ENCODE results near the gene MS4A4E.
"Not testable (repeated sequence)": the region's sequence is repeated elsewhere in the genome, so short reads cannot be mapped to it uniquely, and the experiment has no call there.

The MS4A4E gene

DNA sequence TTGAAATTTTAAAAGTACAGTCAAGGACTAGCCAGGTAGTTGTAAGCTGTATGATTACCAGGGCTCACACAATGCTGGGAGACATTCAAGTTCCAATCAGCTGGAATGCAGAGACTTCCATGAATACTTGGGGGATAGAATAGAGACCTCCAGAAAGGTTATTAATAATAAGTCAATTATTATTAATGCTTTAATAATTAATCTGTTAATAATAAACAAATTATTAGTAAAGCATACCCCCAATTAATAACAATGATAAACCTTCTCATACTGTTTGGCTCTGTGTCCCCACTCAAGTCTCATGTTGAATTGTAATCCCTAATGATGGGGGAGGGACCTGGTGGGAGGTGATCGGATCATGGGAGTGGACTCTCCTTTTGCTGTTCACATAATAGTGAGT is 45.5 kb downstream of the MS4A4E start:
- H3K36me3 ChIP-seq, result no peaks in the 10 kb centered on the region

DNA sequence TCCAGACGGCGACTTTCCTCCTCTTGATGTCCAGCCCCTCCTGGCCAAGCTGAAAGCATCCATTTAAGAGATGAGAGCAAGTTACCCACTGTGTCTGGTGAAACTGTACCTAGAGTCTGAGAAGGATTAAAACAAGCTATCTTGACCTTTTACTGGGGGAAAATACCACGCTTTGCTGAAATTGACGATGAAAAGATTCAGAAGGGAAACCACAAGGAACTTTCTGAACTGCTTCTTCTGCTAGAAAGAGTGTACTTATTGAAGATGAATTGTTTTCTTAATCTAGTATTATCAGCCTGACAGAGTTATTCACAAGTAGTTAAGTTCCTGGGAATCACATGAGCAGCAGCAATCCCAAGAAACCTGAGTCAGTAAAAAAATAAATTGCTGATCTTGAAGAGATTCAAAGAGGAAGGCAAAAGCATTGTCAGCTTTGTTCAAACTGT is 47.0 kb downstream of the MS4A4E start:
- H3K36me3 ChIP-seq, result no peaks in the 10 kb centered on the region
- H3K4me1 ChIP-seq, result peaks cover 20% of the 10 kb centered on the region; the same call in 1 of the 2 replicates
- H4K20me1 ChIP-seq, result no peaks in the 10 kb centered on the region
- H3K9me3 ChIP-seq, result peaks cover 20% of the 10 kb centered on the region
- no peak overlapping the region for H3K27ac ChIP-seq
- H3K4me3 ChIP-seq, result no peak overlapping the region
- no peak overlapping the region for H3K9ac ChIP-seq
- H3K4me2 ChIP-seq, result no peak overlapping the region; the same call in 1 of the 2 replicates
- no peak for TF ChIP-seq Cebpa-rat (IDR thresholded peaks at IDR 0.05)
- H3K27me3 ChIP-seq, result no peaks in the 10 kb centered on the region

More for the DNA sequence above, 45.5 kb downstream of the MS4A4E start:
- Histone ChIP-seq H3K4me1 (peaks cover 20% of the 10 kb centered on the region; the same call in 1 of the 2 replicates), H4K20me1 (no peaks in the 10 kb centered on the region), H3K27me3 (no peaks in the 10 kb centered on the region), H3K27ac (no peak overlapping the region), H3K9ac (no peak overlapping the region), H3K4me3 (no peak overlapping the region), H3K4me2 (no peak overlapping the region), H3K9me3 (peaks cover 27% of the 10 kb centered on the region)
- no peak for TF ChIP-seq Cebpa-rat (IDR thresholded peaks at IDR 0.05)

DNA sequence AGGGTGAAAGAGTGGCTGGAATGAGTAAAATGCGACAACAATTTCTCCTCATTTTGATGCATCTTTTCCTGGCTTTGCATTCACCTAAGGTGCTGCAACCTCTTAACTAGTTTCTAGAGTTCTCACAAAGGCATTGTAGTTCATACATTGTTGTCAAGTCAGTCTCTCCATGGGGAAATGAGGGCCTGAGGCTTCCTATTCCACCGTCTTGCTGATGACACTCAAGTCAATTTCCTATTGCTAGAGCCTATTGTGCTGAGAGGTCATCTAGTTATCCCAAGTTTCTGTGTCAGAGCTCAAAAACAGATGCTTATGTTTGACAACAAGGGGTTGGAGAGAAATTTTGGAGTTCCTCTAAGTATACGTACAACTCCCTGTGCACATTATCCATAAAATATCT is 48.4 kb downstream of the MS4A4E start:
- H3K36me3 ChIP-seq, result no peaks in the 10 kb centered on the region
- no peak overlapping the region for H3K9ac ChIP-seq
- H3K4me3 ChIP-seq, result no peak overlapping the region
- TF ChIP-seq Cebpa-rat (IDR thresholded peaks at IDR 0.05), result no peak
- H3K9me3 ChIP-seq, result peaks cover 24% of the 10 kb centered on the region
- H3K4me1 ChIP-seq, result peaks cover 20% of the 10 kb centered on the region; the same call in 1 of the 2 replicates
- H4K20me1 ChIP-seq, result no peaks in the 10 kb centered on the region
- H3K27me3 ChIP-seq, result no peaks in the 10 kb centered on the region
- peak overlapping the region; percentile 14; the same call in 1 of the 2 replicates for H3K4me2 ChIP-seq
- H3K27ac ChIP-seq, result peak overlapping the region; percentile 34; the same call in 1 of the 2 replicates

DNA sequence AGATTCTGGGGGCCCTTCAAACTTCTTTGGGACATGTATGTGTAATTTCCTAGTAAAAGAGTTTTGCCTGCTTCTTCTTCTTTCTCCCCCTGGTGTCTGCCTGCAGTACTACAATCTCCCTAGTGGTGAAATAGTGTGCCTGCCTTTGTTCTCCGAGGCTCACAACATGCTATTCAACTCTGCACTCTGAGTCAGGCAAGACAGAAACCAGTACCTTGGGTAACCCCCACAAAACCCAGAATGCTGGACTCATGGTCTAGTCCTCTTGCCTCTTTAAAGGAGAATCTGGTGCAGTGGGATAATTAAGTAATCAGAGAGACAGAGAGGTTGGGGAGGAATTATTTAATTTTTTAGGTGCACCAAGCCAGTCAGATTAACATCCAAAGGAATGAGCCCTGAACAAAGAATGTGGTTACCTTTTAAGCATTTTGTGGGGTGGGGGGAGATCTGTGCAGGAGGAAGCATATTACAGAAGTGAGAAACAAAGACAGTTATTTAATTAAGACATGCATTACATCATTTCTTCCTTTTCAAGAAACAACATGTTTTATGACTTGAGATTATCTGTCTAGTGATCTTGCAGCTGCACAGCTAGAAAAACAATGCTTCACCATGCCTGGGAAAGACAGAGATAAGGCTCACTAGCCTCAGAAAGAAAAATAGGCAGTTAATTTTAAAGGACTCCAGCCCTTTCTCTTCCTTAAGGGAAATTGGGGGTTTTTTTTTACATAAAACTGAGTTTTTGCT is 49.1 kb downstream of the MS4A4E start:
- Histone ChIP-seq H3K27ac (peak overlapping the region; percentile 34; the same call in 1 of the 2 replicates), H3K9ac (no peak overlapping the region), H4K20me1 (no peaks in the 10 kb centered on the region), H3K27me3 (no peaks in the 10 kb centered on the region), H3K4me3 (no peak overlapping the region), H3K36me3 (no peaks in the 10 kb centered on the region), H3K4me2 (peak overlapping the region; percentile 14; the same call in 1 of the 2 replicates), H3K4me1 (peaks cover 23% of the 10 kb centered on the region; the same call in 1 of the 2 replicates), H3K9me3 (peaks cover 24% of the 10 kb centered on the region)
- TF ChIP-seq Cebpa-rat (IDR thresholded peaks at IDR 0.05), result no peak

DNA sequence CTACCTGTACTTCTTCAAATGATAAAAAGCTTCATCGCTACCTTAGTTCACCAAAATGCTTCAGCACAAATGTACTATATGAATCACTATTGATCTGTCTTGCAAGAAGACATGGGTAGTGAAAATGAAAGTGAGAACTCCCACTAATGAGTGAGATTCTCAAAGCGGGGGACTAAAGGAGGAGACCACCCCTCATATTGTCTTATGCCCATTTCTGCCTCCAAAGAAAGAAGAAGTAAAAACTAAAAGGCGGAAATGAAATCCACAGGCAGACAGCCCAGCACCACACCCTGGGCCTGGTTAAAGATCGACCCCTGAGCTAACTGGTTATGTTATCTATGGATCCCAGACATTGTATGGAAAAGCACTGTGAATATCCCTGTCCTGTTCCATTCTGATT is 50.4 kb downstream of the MS4A4E start:
- Histone ChIP-seq H3K4me1 (peaks cover 32% of the 10 kb centered on the region), H3K9me3 (peaks cover 24% of the 10 kb centered on the region)
- H3K36me3 ChIP-seq, H3K4me2 ChIP-seq, H4K20me1 ChIP-seq, H3K4me3 ChIP-seq, H3K9ac ChIP-seq, H3K27me3 ChIP-seq, H3K27ac ChIP-seq: not testable (repeated sequence)

DNA sequence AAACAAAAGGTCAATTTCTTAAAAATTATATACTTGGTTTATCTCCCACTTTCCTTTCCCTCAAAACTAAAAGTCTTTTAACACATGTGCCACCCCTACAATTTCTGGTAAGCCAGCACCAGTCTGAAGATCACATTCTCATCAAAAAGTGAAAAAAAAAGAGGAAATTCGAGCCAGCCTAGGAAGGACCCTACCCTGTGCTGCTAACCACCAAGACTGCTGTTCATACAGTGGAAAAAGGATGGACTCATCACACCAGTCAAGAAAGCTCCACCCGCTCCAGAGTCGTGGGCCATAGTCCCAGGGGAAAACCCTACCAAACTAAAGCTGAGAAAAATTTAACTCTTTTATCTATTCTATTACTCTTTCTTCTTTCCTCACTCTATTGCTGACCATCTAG is 54.5 kb downstream of the MS4A4E start:
- Histone ChIP-seq H3K4me1 (peaks cover 35% of the 10 kb centered on the region), H3K9me3 (peaks cover 35% of the 10 kb centered on the region), H3K4me2 (peak overlapping the region; percentile 34; the same call in 1 of the 2 replicates)
- not testable (repeated sequence) for H3K9ac ChIP-seq, H3K36me3 ChIP-seq, H3K4me3 ChIP-seq, H4K20me1 ChIP-seq, H3K27me3 ChIP-seq, H3K27ac ChIP-seq

DNA sequence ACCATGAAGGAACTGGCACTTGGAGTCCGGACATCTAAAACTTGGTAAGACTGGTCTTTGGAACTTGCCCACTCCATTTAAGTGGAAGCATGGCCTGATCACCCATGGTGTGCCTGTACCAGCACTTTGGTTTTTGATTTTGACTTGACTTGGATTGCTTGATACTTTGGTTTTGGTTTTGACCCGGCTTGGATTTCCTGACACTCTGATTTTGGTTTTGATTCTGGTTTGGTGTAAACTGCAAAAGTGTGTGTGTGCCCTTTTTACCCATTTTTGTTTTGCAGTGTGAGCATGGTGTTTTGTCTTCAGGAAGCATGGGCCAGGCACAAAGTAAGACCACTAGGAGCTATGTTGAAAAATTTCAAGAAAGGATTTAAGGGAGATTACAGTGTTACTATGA is 56.8 kb downstream of the MS4A4E start:
- not testable (repeated sequence) for H3K36me3 ChIP-seq, H3K9ac ChIP-seq, H3K27ac ChIP-seq, H4K20me1 ChIP-seq, H3K27me3 ChIP-seq, H3K4me3 ChIP-seq
- Histone ChIP-seq H3K9me3 (peaks cover 19% of the 10 kb centered on the region), H3K4me2 (peak overlapping the region; percentile 13; the same call in 1 of the 2 replicates), H3K4me1 (peaks cover 40% of the 10 kb centered on the region)

DNA sequence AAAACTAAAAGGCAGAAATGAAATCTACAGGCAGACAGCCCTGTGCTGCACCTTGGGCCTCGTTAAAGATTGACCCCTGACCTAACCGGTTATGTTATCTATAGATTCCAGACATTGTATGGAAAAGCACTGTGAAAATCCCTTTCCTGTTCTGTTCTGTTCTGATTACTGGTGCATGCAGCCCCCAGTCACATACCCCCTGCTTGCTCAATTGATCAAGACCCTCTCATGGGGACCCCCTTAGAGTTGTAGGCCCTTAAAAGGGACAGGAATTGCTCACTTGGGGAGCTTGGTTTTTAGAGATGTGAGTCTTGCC is 57.5 kb downstream of the MS4A4E start:
- Histone ChIP-seq H3K4me2 (peak overlapping the region; percentile 13; the same call in 1 of the 2 replicates), H3K4me1 (peaks cover 40% of the 10 kb centered on the region), H3K9me3 (peaks cover 19% of the 10 kb centered on the region)
- not testable (repeated sequence) for H4K20me1 ChIP-seq, H3K27ac ChIP-seq, H3K9ac ChIP-seq, H3K36me3 ChIP-seq, H3K4me3 ChIP-seq, H3K27me3 ChIP-seq

DNA sequence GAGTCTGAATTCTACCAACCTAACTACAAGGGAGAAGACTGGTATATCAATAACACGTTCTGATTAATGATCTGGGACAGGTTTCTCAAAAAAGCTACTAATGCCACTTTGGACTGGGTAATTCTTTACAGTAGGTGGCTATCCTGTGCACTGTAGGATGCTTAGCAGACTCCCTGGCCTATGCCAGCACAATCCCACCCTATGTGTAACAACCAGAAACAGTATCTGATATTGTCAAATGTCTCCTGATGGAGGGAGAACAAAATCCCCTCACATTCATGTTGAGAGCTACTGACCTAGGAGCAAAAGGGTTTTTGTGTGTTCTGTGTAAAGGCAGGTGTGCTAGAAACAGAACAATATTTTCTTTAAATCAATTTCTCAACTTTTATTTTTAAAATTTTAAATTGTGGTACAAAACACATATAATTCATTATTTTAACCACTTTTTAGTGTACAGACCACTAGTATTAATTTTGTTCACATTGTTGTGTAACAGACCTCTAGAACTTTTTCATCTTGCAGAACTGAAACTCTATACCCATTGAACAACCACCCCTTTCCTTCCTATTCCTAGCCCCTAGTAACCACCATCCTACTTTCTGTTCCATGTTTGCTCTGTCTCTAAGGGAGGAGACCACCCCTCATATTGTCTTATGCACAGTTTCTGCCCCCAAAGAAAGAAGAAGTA is 58.0 kb downstream of the MS4A4E start:
- no peaks in the 10 kb centered on the region for H4K20me1 ChIP-seq
- no peaks in the 10 kb centered on the region for H3K36me3 ChIP-seq
- H3K4me1 ChIP-seq, result peaks cover 40% of the 10 kb centered on the region
- H3K27ac ChIP-seq, result no peak overlapping the region
- H3K27me3 ChIP-seq, result no peaks in the 10 kb centered on the region
- peak overlapping the region; percentile 13; the same call in 1 of the 2 replicates for H3K4me2 ChIP-seq
- peaks cover 15% of the 10 kb centered on the region for H3K9me3 ChIP-seq
- no peak overlapping the region for H3K4me3 ChIP-seq
- TF ChIP-seq Cebpa-rat (IDR thresholded peaks at IDR 0.05), result no peak
- H3K9ac ChIP-seq, result no peak overlapping the region

DNA sequence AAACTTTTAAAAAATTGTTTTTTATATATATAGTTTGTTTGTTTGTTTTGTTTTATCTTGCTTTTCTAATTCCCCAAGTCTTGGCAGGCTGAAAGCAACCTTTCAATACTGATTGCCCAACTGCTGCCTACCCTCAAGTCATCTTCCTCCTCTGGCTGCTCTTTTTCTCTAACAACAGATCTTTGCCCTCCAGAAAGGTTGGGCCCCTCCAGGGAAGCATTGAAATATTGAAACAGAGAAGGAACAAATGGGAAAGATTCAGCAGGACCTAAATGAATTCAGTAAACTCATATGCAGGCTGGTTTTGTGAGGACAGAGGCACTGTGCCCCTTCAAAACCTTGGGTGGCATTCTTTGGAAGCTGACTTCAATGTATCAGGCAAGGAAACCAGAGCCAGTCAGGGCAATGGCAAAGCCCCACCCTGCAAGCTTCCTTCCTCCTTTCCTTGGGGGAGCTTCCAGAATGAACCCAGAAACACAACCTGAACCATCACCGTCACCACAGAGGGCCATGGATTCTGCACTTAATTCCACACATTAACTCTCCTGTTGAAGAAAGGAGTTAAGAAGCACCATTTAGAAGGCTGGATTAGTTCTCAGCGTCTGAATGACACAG is 59.2 kb downstream of the MS4A4E start:
- Histone ChIP-seq H3K36me3 (no peaks in the 10 kb centered on the region), H4K20me1 (no peaks in the 10 kb centered on the region), H3K9me3 (peaks cover 15% of the 10 kb centered on the region), H3K4me1 (peaks cover 36% of the 10 kb centered on the region), H3K4me3 (no peak overlapping the region), H3K27ac (no peak overlapping the region), H3K27me3 (no peaks in the 10 kb centered on the region), H3K9ac (no peak overlapping the region), H3K4me2 (no peak overlapping the region; the same call in 1 of the 2 replicates)
- TF ChIP-seq Cebpa-rat (IDR thresholded peaks at IDR 0.05), result no peak

All from BLaER1 (cell line).